Endothelial cell (in vitro differentiated cells): ENCODE measurements around the gene HAO2. TPM values are rescaled to one million over a fixed set of nuclear protein-coding genes. Genes with fewer than 3 reads are reported as not detected.
"Not testable (repeated sequence)": the region's sequence is repeated elsewhere in the genome, so short reads cannot be mapped to it uniquely, and the experiment has no call there.

Experiments used
- DNase-seq: peaks from one replicate; pipeline ENCODE4 v3.0.0; 2021; ENCODE audit warnings: low spot score
- H3K27ac Mint-ChIP-seq: one replicate; pipeline ENCODE4 v1.8.0; 2021; ENCODE audit warnings: mixed read lengths, inconsistent platforms; ENCODE audit not compliant: unreplicated experiment
- H3K27me3 Mint-ChIP-seq: one replicate; pipeline ENCODE4 v1.8.0; 2021; ENCODE audit warnings: mild to moderate bottlenecking, moderate library complexity, mixed read lengths, inconsistent platforms; ENCODE audit not compliant: unreplicated experiment
- H3K36me3 Mint-ChIP-seq: one replicate; pipeline ENCODE4 v1.8.0; 2021; ENCODE audit warnings: mild to moderate bottlenecking, low read depth, mixed read lengths, inconsistent platforms; ENCODE audit not compliant: unreplicated experiment
- H3K4me1 Mint-ChIP-seq: one replicate; pipeline ENCODE4 v1.8.0; 2021; ENCODE audit warnings: mild to moderate bottlenecking, mixed read lengths, inconsistent platforms; ENCODE audit not compliant: unreplicated experiment
- H3K4me3 Mint-ChIP-seq: one replicate; pipeline ENCODE4 v1.8.0; 2021; ENCODE audit warnings: mild to moderate bottlenecking, mixed read lengths, inconsistent platforms; ENCODE audit not compliant: unreplicated experiment
- H3K9me3 Mint-ChIP-seq: one replicate; pipeline ENCODE4 v1.8.0; 2021; ENCODE audit warnings: mixed read lengths, inconsistent platforms; ENCODE audit not compliant: unreplicated experiment
- CTCF ChIP-seq: fragments of 200-600 bp; sonication (generic); IDR thresholded peaks from one replicate; pipeline ENCODE4 v1.5.0; 2021; ENCODE audit warnings: antibody characterized with exemption; ENCODE audit not compliant: unreplicated experiment
- total RNA-seq: library from RNA; stranded (reverse); fragmentation: NEBNext Ultra II Directional; extraction: Animal tissue kit (Norgen Biotek cat#: 25700); gene quantifications from one replicate; pipeline ENCODE4 v1.2.1, GENCODE V29; 2021; ENCODE audit not compliant: unreplicated experiment

HAO2 gene
- total RNA-seq, 1 donor from 2014 or later, result not detected

- no peaks in the 10 kb centered on the region for H3K4me1 Mint-ChIP-seq
- H3K4me3 Mint-ChIP-seq, result no peak overlapping the region
- no peak for DNase-seq
- no peaks in the 10 kb centered on the region for H3K9me3 Mint-ChIP-seq
- no peaks in the 10 kb centered on the region for H3K27me3 Mint-ChIP-seq
- TF ChIP-seq CTCF, result no peak
- no peak overlapping the region for H3K27ac Mint-ChIP-seq
- no peaks in the 10 kb centered on the region for H3K36me3 Mint-ChIP-seq
Measured at GRCh38 chr1:119345398-119345797, 23.2 kb upstream of the HAO2 start.

- Mint-ChIP-seq H3K4me3 (no peak overlapping the region), H3K36me3 (no peaks in the 10 kb centered on the region), H3K27ac (no peak overlapping the region), H3K9me3 (no peaks in the 10 kb centered on the region), H3K27me3 (no peaks in the 10 kb centered on the region), H3K4me1 (no peaks in the 10 kb centered on the region)
- DNase-seq, result no peak
- no peak for TF ChIP-seq CTCF
Measured at GRCh38 chr1:119347858-119348257, 20.7 kb upstream of the HAO2 start.

GRCh38 chr1:119348941-119349340 is 19.6 kb upstream of the HAO2 start:
- Mint-ChIP-seq H3K27ac (no peak overlapping the region), H3K27me3 (no peaks in the 10 kb centered on the region), H3K36me3 (no peaks in the 10 kb centered on the region), H3K4me3 (no peak overlapping the region), H3K9me3 (no peaks in the 10 kb centered on the region), H3K4me1 (no peaks in the 10 kb centered on the region)
- no peak for TF ChIP-seq CTCF
- no peak for DNase-seq

- not testable (repeated sequence) for H3K9me3 Mint-ChIP-seq, H3K36me3 Mint-ChIP-seq, H3K27ac Mint-ChIP-seq, DNase-seq, H3K4me3 Mint-ChIP-seq, H3K27me3 Mint-ChIP-seq, H3K4me1 Mint-ChIP-seq
Measured at GRCh38 chr1:119350866-119351265, 17.7 kb upstream of the HAO2 start.

GRCh38 chr1:119351997-119352396 is 16.6 kb upstream of the HAO2 start:
- H3K9me3 Mint-ChIP-seq, result no peaks in the 10 kb centered on the region
- no peak overlapping the region for H3K27ac Mint-ChIP-seq
- no peaks in the 10 kb centered on the region for H3K27me3 Mint-ChIP-seq
- no peak overlapping the region for H3K4me3 Mint-ChIP-seq
- DNase-seq, result no peak
- no peaks in the 10 kb centered on the region for H3K36me3 Mint-ChIP-seq
- peaks cover 4% of the 10 kb centered on the region for H3K4me1 Mint-ChIP-seq
- TF ChIP-seq CTCF, result no peak

- no peak overlapping the region for H3K27ac Mint-ChIP-seq
- no peaks in the 10 kb centered on the region for H3K9me3 Mint-ChIP-seq
- DNase-seq, result no peak
- TF ChIP-seq CTCF, result no peak
- H3K4me3 Mint-ChIP-seq, result no peak overlapping the region
- no peaks in the 10 kb centered on the region for H3K27me3 Mint-ChIP-seq
- H3K4me1 Mint-ChIP-seq, result peaks cover 4% of the 10 kb centered on the region
- H3K36me3 Mint-ChIP-seq, result no peaks in the 10 kb centered on the region
Measured at GRCh38 chr1:119353836-119354235, 14.7 kb upstream of the HAO2 start.
